Right forelimb (tissue), 1 donor: ENCODE measurements around the gene SLC5A10.
"Not testable (repeated sequence)": the region's sequence is repeated elsewhere in the genome, so short reads cannot be mapped to it uniquely, and the experiment has no call there.

Source experiments
- DNase-seq: peaks from one replicate; pipeline ENCODE4 v3.0.0-alpha.2; 2018

The SLC5A10 gene

GRCh38 chr17:18951941-18952842 lies at the start of gene SLC5A10:
SLC5A10 (plus strand) TSS chr17:18952165; CDS start chr17:18952206, 41 bp downstream.
- DNase-seq: no peak

GRCh38 chr17:18904482-18904881 lies 47.5 kb upstream of the SLC5A10 start:
- DNase-seq: no peak

GRCh38 chr17:18905226-18905625 lies 46.7 kb upstream of the SLC5A10 start:
- DNase-seq: no peak

GRCh38 chr17:18910326-18910725 lies 41.6 kb upstream of the SLC5A10 start:
- no peak for DNase-seq

GRCh38 chr17:18910881-18911280 lies 41.1 kb upstream of the SLC5A10 start:
- no peak for DNase-seq

DNA sequence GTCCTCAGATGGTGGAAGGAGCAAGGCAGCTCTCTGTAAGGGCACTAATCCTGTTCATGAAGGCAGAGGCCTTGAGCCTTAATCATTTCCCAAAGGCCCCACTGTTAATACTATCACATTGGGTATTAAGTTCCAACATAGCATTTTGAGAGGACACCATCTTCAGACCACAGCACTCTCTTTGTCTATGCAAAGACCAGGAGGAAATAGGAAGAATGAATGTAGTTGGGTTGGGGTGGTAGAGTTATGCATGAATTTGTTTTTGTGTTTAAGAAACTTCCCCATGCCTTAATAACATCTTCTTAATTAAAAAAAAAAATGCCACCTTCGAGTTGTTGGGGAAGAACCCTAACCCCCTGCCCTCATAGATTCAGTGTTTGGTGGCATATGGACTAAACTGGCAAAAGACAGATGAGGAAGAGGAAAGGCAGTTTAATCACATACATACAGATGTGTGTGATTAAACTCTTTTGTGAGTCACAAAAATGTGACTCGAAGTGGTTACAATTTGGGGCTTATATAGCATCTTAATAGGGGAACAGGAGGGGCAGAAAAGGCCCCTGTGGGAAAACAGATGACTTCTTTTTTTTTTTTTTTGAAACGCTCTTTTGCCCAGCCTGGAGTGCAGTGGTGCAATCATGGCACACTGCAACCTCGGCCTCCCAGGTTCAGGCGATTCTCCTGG lies 35.0 kb upstream of the SLC5A10 start:
- no peak for DNase-seq

GRCh38 chr17:18917506-18918032 lies 34.4 kb upstream of the SLC5A10 start:
- DNase-seq: no peak

DNA sequence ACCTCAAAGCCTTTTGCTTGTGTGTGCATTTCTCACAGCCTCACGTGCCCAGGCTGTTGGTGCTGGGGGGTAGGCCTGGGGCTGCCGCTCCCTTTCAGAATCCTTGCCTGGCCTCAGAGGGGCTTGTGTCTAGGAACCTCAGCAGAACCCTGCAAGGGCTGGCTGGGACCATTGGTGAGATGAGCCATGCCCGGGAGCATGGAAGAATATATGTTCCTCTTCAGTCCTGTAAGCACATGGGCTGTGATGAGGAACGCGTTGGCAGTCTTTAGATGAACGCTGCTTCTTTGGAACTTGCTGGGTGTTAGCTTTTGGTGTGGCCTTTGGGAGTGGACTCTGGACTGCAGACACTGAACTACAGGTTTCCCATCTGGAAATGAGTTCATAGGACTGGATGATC lies 32.0 kb upstream of the SLC5A10 start:
- DNase-seq: no peak

DNA sequence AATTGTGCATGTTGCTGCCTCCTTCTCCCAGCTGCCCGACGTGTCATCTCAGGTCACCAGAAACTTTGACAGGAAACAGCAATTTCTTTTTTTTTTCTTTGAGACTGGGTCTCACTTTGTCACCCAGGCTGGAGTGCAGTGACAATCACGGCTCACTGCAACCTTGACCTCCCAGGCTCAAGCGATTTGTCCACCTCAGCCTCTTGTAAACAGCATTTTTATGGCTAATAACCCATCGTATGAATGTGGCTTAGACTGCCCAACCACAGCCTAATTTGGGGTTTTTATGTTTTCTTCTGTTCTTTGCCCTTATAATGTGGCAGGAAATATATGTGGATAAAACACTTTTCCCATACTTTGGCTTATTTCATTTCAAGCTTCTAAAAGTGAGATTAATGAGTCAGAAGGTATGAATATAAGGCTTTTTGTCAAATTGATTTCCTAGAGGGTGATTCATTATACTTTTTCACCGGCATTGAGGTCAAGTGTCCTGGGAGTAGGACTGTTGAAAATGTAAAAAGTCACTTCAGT lies 31.0 kb upstream of the SLC5A10 start:
- DNase-seq: no peak

DNA sequence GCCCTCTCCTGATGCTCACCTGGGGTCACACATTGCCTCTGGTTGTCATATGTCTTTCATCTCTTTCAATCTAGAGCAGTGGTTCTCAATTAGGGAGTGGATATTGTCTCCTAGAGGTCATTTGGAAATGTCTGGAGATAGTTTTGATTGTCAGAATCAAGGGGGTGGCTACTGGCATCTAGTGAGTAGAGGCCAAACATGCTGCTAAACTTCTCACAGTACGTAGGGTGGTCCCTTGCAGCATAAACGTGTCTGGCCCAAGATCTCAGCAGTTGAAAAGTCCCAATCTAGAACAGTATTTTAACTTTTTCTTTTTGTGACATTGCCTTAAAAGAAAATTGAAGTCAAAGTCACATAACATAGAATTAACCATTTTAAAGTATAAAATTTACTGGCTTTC lies 30.5 kb upstream of the SLC5A10 start:
- DNase-seq: no peak

GRCh38 chr17:18921912-18922451 lies 30.0 kb upstream of the SLC5A10 start:
- no peak for DNase-seq

DNA sequence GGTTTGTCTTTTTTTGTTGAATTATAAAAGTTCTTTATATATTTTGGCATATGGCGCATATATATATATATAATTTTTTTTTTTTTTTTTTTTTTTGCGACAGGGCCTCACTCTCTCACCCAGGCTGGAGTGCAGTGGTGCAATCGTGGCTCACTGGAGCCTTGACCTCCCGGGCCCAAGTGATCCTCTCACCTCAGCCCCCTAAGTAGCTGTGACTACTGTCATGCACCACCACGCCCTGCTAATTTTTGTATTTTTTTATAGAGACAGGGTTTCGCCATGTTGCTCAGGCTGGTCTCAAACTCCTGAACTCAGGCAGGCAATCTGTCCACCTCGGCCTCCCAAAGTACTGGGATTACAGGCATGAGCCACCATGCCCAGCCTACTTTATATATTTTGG lies 29.4 kb upstream of the SLC5A10 start:
- DNase-seq: not testable (repeated sequence)

- DNase-seq: no peak
Measured at GRCh38 chr17:18925187-18925586, 26.8 kb upstream of the SLC5A10 start.

DNA sequence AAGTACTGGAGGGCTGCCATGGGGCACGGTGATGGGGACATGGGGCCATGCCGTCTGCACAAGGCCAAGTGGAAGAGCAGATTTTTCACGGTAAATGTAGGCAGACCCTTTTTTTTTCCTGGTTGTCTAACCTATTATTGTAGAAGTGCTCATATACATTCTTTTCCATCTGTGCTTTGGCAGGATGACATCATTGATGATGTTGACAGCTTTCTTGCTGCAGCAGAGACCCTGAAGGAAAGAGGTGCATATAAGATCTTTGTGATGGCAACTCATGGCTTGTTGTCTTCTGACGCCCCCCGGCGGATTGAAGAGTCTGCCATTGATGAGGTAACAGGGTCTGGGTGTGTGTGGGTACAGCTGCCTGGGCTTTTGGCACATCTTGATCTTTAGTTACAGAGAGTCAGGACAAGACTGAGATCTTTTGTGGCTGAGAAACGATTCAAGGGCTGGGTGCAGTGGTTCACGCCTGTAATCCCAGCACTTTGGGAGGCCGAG lies 23.3 kb upstream of the SLC5A10 start:
- DNase-seq: no peak

GRCh38 chr17:18932360-18933055 lies 19.5 kb upstream of the SLC5A10 start:
- DNase-seq: no peak

DNA sequence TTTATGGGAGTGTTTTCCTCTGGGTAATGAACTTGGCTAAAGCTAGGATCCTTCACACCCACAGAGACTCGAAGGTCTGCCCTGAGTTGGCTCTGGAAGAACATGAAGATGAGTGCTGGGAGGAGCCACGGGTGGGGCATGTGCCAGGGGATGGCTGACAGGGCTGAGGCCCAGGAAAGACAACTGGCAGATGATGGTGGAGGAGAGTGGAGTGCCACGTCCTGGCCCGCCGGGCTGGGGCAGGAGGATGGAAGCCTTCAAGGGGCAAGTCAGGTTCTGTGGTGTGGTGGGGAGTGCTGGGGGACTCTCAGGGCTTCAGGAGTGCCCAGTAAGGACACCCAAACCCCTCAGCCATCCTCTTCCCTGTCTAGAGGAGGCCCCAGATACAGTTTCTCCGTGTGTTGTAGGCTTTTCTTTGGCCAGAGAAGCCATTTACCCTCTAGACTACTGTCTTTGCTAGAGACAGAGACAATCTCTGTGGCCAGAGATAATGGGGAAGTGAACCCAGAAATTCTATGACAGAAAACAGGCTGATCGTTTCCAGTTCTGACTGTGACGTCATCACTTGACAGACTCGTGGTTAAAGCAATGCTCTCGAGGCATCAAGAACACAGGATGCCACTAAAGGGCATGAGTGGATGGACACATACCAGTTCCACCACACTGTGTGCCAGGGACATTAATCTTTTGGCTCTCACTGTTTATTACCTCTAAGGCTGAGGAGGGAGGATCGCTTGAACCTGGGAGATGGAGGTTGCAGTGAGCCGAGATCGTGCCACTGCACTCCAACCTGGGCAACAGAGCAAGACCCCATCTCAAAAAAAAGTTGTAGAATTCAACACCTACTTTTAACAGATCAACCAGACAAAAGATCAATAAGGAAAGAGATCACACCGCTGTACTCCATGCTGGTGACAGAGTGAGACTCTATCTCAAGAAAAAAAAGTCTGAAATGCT lies 18.6 kb upstream of the SLC5A10 start:
- no peak for DNase-seq

DNA sequence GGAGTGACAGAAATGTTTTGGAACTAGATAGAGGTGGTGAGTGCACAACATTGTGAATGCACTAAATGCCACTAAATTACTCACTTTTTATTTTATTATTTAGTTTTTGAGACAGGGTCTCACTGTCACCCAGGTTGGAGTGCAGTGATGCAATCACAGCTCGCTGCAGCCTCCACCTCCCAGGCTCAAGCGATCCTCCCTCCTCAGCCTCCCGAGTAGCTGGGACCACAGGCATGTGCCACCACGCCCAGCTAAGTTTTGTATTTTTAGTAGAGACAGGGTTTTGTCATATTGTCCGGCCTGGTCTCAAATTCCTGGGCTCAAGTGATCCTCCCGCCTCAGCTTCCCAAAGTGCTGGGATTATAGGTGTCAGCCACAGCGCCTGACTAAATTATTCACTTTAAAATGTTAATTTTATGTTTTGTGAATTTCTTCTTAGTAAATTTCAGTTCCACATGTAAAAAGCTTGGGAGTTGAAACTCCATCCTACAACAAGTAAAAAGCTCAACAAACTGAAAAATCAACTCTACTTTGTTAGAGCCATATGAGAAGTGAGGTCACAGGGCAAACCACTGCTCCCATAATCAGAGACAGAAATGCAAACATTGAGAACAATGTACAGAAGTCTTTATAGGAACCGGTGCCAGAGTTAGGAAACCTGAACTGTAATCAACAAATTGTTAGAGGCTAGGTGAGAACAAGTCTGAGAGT lies 13.8 kb upstream of the SLC5A10 start:
- DNase-seq: no peak

DNA sequence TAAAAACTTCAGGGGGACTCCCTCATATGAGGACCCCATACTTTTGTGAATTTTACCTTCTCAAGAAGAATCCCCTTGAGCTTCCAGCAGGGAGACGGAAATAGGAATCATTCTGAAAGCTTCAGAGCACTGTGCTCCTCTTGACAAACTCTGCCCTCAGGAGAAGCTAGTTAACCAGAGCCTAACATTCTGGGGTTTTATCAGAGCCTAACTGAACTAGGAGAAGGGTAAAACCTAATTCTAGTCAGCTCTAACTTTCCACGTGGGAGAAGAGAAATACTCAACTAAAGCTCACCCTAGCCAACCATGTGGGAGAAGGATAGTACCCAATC lies 13.3 kb upstream of the SLC5A10 start:
- DNase-seq: no peak

- no peak for DNase-seq
Measured at GRCh38 chr17:18944646-18945045, 7.3 kb upstream of the SLC5A10 start.

DNA sequence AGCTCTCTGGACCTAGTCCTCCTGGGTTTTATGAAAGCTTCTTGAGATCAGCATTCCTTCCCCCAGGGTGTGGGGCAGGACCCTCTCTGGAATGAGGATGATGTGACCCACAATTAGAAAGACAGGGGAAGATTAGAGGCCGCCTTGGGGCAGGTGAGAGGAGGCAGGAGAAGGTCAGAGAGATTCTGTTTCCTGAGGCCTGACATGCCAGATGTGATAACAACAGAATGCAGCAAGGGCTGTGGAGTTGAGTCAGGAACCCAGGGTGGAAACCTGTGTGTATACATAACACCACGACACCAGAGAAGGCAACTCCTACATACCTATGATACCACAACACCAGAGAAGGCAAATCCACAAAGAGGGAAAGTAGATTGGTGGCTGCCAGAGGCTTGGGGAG lies 5.4 kb upstream of the SLC5A10 start:
- no peak for DNase-seq

- DNase-seq: no peak
Measured at GRCh38 chr17:18947866-18948265, 4.1 kb upstream of the SLC5A10 start.
